Measurements from ENCODE around the gene SENP1. TPM values are rescaled to one million over a fixed set of nuclear protein-coding genes. Genes with fewer than 3 reads are reported as not detected.

The SENP1 gene
- total RNA-seq, 4 donors from 2014 or later = 2.2 to 20.3 (median 10.5) TPM

DNA sequence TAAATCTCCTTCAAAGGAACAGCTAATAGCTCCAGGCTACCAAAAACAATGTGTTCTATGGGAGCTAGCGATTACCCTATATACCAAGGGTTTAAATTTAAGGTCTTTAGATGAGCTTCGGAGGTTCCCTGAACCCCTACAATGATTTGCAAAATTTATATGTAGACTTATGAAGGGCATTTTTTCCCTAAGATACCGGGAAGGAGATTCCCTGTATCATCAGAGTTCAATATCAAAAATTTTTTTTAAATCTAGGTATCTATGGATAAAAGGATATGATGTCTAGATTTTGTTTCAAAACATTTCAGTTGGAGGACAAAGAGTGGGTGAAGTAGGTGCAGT is 83.7 kb downstream of the SENP1 start:
- intact Hi-C loops (cut with DNase I; ENCODE audit: low total_unique reads) (no loop called here), in situ Hi-C loops (cut with MboI; ENCODE audit: low pct_ligation_motif_present in 1 of 4, low pct_unique_long_range_greater_than_20kb in 1 of 4, low sequenced_read_pairs in 3 of 4) (no loop called here)
- Histone ChIP-seq H3K36me3 (no peaks in the 10 kb centered on the region), H3K9me3 (no peaks in the 10 kb centered on the region), H3K27me3 (peaks cover 8% of the 10 kb centered on the region), H3K4me1 (peaks cover 0 to 25% (median 10%) of the 10 kb centered on the region in 4 donors), H3K27ac (peak overlapping the region in 2 of 4 donors; percentile 22 to 60), H3K4me3 (no peak overlapping the region)
- TF ChIP-seq POLR2AphosphoS5 (IDR thresholded peaks at IDR 0.05) (no peak), POLR2A (IDR thresholded peaks at IDR 0.05) (no peak), EP300 (IDR thresholded peaks at IDR 0.05; ENCODE audit: low read depth) (no peak)
- TF ChIP-seq, protein P1, sequence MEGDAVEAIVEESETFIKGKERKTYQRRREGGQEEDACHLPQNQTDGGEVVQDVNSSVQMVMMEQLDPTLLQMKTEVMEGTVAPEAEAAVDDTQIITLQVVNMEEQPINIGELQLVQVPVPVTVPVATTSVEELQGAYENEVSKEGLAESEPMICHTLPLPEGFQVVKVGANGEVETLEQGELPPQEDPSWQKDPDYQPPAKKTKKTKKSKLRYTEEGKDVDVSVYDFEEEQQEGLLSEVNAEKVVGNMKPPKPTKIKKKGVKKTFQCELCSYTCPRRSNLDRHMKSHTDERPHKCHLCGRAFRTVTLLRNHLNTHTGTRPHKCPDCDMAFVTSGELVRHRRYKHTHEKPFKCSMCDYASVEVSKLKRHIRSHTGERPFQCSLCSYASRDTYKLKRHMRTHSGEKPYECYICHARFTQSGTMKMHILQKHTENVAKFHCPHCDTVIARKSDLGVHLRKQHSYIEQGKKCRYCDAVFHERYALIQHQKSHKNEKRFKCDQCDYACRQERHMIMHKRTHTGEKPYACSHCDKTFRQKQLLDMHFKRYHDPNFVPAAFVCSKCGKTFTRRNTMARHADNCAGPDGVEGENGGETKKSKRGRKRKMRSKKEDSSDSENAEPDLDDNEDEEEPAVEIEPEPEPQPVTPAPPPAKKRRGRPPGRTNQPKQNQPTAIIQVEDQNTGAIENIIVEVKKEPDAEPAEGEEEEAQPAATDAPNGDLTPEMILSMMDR (IDR thresholded peaks at IDR 0.05) = no peak
- no peak for DNase-seq
- 33 to 50% methylated on average over 3 of the region's 3 CpGs for whole genome bisulfite sequencing, 2 donors (ENCODE audit: low coverage in 1 of 2)

GRCh38 chr12:48021485-48022179 is 84.2 kb downstream of the SENP1 start:
- intact Hi-C loops (cut with DNase I; ENCODE audit: low total_unique reads) (no loop called here), in situ Hi-C loops (cut with MboI; ENCODE audit: low pct_ligation_motif_present in 1 of 4, low pct_unique_long_range_greater_than_20kb in 1 of 4, low sequenced_read_pairs in 3 of 4) (no loop called here)
- peak; percentile 55 for DNase-seq
- 19% methylated on average over 5 of the region's 5 CpGs; no CpG with 5 or more reads in 1 of the 2 donors for WGBS, 2 donors (ENCODE audit: low coverage in 1 of 2)
- H3K36me3 ChIP-seq = no peaks in the 10 kb centered on the region
- H3K4me1 ChIP-seq = peaks cover 0 to 25% (median 10%) of the 10 kb centered on the region in 4 donors
- H3K27ac ChIP-seq = peak overlapping the region in 3 of 4 donors; percentile 22 to 60 (median 49)
- H3K4me3 ChIP-seq = no peak overlapping the region
- TF ChIP-seq, protein P1 (IDR thresholded peaks at IDR 0.05) = peak in 1 of 5 experiments; percentile 21
- TF ChIP-seq POLR2A (IDR thresholded peaks at IDR 0.05) (no peak), POLR2AphosphoS5 (IDR thresholded peaks at IDR 0.05) (peak in 1 of 3 donors; percentile 7)
- H3K9me3 ChIP-seq = no peaks in the 10 kb centered on the region
- H3K27me3 ChIP-seq = peaks cover 8% of the 10 kb centered on the region

DNA sequence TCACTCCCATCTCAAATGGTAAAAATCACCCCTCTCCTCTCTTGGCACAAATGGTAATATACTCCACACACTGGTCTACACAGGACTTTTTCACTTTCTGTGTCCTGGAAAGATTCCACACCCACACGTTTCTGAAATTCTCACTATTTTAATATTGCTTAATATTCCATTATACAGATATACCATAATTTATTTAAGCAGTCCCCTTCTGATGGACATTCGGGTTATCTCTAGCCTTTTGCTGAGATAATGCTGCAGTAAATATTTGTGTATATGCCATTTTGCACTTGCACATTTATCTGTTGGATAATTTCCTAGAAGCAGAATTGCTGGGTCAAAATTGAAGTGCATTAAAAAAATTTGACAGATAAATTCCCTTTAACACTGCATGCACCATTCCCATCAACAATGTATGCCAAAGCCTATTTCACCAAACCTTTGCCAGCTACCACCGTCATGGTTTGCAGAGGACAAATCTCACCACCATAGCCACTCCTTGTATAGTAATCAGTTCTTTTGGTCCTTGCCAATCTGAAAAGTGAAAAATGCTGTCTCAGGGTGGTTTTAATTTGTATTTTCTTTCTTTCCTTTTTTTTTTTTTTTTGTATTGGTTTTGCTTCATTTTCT is 86.1 kb downstream of the SENP1 start:
- H3K9me3 ChIP-seq = no peaks in the 10 kb centered on the region
- H3K36me3 ChIP-seq = no peaks in the 10 kb centered on the region
- DNase-seq = no peak
- peaks cover 8% of the 10 kb centered on the region for H3K27me3 ChIP-seq
- H3K4me1 ChIP-seq = peaks cover 0 to 25% (median 10%) of the 10 kb centered on the region in 4 donors
- TF ChIP-seq, protein P1 (IDR thresholded peaks at IDR 0.05) = no peak
- in situ Hi-C loops (cut with MboI; ENCODE audit: low pct_ligation_motif_present in 1 of 4, low pct_unique_long_range_greater_than_20kb in 1 of 4, low sequenced_read_pairs in 3 of 4) (no loop called here), intact Hi-C loops (cut with DNase I; ENCODE audit: low total_unique reads) (no loop called here)
- WGBS, 2 donors (ENCODE audit: low coverage in 1 of 2) = 63 to 79% methylated on average over 3 of the region's 3 CpGs
- no peak overlapping the region for H3K4me3 ChIP-seq
- H3K27ac ChIP-seq = no peak overlapping the region

DNA sequence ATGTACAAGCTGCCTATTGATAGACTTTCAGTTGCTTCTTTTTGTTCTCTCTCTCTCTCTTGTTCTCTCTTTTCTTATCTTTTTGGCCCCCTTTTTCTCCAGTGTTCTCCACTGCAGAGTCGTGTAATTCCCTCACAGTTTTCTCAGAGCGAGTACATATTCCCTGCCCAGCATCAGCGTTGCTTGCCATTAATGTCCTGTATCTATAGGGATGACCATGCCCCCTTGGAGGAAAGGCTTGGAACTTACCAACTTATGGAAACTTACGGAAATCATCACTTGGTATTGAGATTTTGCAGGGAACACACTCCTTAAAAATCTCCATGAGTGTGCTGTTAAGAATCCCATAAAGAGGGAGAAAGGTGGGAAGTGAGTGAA is 87.3 kb downstream of the SENP1 start:
- intact Hi-C loops (cut with DNase I; ENCODE audit: low total_unique reads) = no loop called here
- in situ Hi-C loops (cut with MboI; ENCODE audit: low pct_ligation_motif_present in 1 of 4, low pct_unique_long_range_greater_than_20kb in 1 of 4, low sequenced_read_pairs in 3 of 4) = no loop called here

More for the DNA sequence above, 87.3 kb downstream of the SENP1 start:
- no peak overlapping the region for H3K4me3 ChIP-seq
- H3K36me3 ChIP-seq = no peaks in the 10 kb centered on the region
- 75 to 88% methylated on average over 1 to 4 of the region's 4 CpGs for WGBS, 2 donors (ENCODE audit: low coverage in 1 of 2)
- no peak overlapping the region for H3K27ac ChIP-seq
- H3K27me3 ChIP-seq = peaks cover 8% of the 10 kb centered on the region
- peaks cover 0 to 25% (median 10%) of the 10 kb centered on the region in 4 donors for H3K4me1 ChIP-seq
- no peaks in the 10 kb centered on the region for H3K9me3 ChIP-seq
- TF ChIP-seq POLR2A (IDR thresholded peaks at IDR 0.05) (no peak), EP300 (IDR thresholded peaks at IDR 0.05; ENCODE audit: low read depth) (no peak), POLR2AphosphoS5 (IDR thresholded peaks at IDR 0.05) (no peak)
- TF ChIP-seq, protein P1 (IDR thresholded peaks at IDR 0.05) = no peak
- DNase-seq = no peak
